ENCODE results near the gene HSD17B8.
"Not testable (repeated sequence)": the region's sequence is repeated elsewhere in the genome, so short reads cannot be mapped to it uniquely, and the experiment has no call there.

The HSD17B8 gene

DNA sequence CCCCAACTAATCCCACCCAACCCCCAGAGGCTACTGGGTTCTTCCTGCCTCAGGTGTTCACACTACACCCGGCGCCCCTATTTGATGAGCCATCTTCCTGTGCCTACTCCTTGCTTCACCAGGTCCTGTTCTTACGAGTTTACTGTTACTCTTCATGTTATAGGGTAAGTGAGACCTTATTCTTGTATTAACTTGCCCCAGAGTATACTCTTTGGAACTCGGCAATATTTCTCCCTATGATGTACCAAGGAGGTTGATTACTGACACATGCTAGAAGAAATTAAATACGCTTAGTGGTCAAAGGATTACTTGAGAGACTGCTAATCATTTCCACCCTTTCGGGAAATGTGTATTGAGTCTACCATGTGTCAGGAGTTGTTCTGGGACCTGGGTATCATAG lies 12.8 kb downstream of the HSD17B8 start:
- H3K9me3 ChIP-seq (ENCODE audit: control insufficient read depth, insufficient read depth, low read length): no peaks in the 10 kb centered on the region
- H3K27ac ChIP-seq (ENCODE audit: low read depth, low read length): no peak overlapping the region
- H3K27me3 ChIP-seq (ENCODE audit: control insufficient read depth, low read length): peaks cover 35% of the 10 kb centered on the region
- H3K36me3 ChIP-seq (ENCODE audit: control insufficient read depth, low read length): 0 out of 2 replicates have a peak, but pooled peaks cover 1% of the 10 kb centered on the region
- peaks cover 13% of the 10 kb centered on the region for H3K4me1 ChIP-seq (ENCODE audit: control insufficient read depth, low read length)
- TF ChIP-seq CTCF (IDR thresholded peaks at IDR 0.05; ENCODE audit: low read depth, low read length, poor library complexity, severe bottlenecking): no peak
- TF ChIP-seq EZH2phosphoT487 (IDR thresholded peaks at IDR 0.05; ENCODE audit: borderline replicate concordance, low read length): no peak
- no peaks in the 10 kb centered on the region for H3K79me2 ChIP-seq (ENCODE audit: control insufficient read depth, low read length)
- peaks cover 3% of the 10 kb centered on the region; the same call in 1 of the 2 replicates for H3F3A ChIP-seq (ENCODE audit: control insufficient read depth, insufficient read depth)
- no peaks in the 10 kb centered on the region; the same call in 1 of the 2 replicates for H4K20me1 ChIP-seq (ENCODE audit: control insufficient read depth, insufficient read depth, low read depth, low read length)
- H3K4me3 ChIP-seq (ENCODE audit: low read length): no peak overlapping the region
- H3K9me2 ChIP-seq (replicated peaks; ENCODE audit: control insufficient read depth, low read length): no peaks in the 10 kb centered on the region
- no peak overlapping the region for H3K4me2 ChIP-seq (ENCODE audit: low read length)

- no peaks in the 10 kb centered on the region for H3K9me3 ChIP-seq (ENCODE audit: control insufficient read depth, insufficient read depth, low read length)
- H3K27me3 ChIP-seq (ENCODE audit: control insufficient read depth, low read length): peaks cover 38% of the 10 kb centered on the region
- TF ChIP-seq EZH2phosphoT487 (IDR thresholded peaks at IDR 0.05; ENCODE audit: borderline replicate concordance, low read length): no peak
- no peak for TF ChIP-seq CTCF (IDR thresholded peaks at IDR 0.05; ENCODE audit: low read depth, low read length, poor library complexity, severe bottlenecking)
- 0 out of 2 replicates have a peak, but pooled peaks cover under 1% of the 10 kb centered on the region for H3F3A ChIP-seq (ENCODE audit: control insufficient read depth, insufficient read depth)
- H3K9me2 ChIP-seq (replicated peaks; ENCODE audit: control insufficient read depth, low read length): no peaks in the 10 kb centered on the region
- no peak overlapping the region for H3K4me3 ChIP-seq (ENCODE audit: low read length)
- no peaks in the 10 kb centered on the region for H3K79me2 ChIP-seq (ENCODE audit: control insufficient read depth, low read length)
- H3K4me2 ChIP-seq (ENCODE audit: low read length): no peak overlapping the region
- no peaks in the 10 kb centered on the region for H3K36me3 ChIP-seq (ENCODE audit: control insufficient read depth, low read length)
- H3K27ac ChIP-seq (ENCODE audit: low read depth, low read length): no peak overlapping the region
- no peaks in the 10 kb centered on the region for H4K20me1 ChIP-seq (ENCODE audit: control insufficient read depth, insufficient read depth, low read depth, low read length)
- peaks cover 12% of the 10 kb centered on the region for H3K4me1 ChIP-seq (ENCODE audit: control insufficient read depth, low read length)
These were observed 13.2 kb downstream of the HSD17B8 start for GRCh38 chr6:33217681-33218080.

DNA sequence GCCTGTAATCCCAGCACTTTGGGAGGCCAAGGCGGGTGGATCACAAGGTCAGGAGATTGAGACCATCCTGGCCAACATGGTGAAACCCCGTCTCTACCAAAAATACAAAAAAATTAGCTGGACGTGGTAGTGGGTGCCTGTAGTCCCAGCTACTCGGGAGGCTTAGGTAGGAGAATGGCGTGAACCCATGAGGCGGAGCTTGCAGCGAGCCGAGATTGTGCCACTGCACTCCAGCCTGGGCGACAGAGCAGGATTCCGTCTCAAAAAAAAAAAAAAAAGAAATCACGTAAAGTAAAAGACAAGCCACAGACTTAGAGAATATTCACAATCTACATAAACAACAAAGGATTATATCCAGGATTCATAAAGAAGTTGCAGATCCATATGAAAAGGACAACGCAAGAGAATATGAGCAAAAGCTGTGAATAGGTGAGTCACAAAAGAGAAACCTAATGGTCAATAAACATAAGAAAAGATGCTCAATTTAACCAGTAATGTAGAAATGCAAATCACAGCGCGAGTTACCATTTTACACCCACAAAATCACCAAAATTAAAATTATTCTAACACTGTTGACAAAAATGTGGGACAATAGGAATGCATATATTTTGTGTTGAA lies 22.2 kb downstream of the HSD17B8 start:
- H3K4me3 ChIP-seq (ENCODE audit: low read length); H4K20me1 ChIP-seq (ENCODE audit: control insufficient read depth, insufficient read depth, low read depth, low read length); H3K9me3 ChIP-seq (ENCODE audit: control insufficient read depth, insufficient read depth, low read length); H3K4me1 ChIP-seq (ENCODE audit: control insufficient read depth, low read length); H3K79me2 ChIP-seq (ENCODE audit: control insufficient read depth, low read length); H3K36me3 ChIP-seq (ENCODE audit: control insufficient read depth, low read length); H3K27ac ChIP-seq (ENCODE audit: low read depth, low read length); H3F3A ChIP-seq (ENCODE audit: control insufficient read depth, insufficient read depth); H3K9me2 ChIP-seq (replicated peaks; ENCODE audit: control insufficient read depth, low read length); H3K4me2 ChIP-seq (ENCODE audit: low read length): not testable (repeated sequence)
- H3K27me3 ChIP-seq (ENCODE audit: control insufficient read depth, low read length): peaks cover 30% of the 10 kb centered on the region

- Histone ChIP-seq H3K27ac (ENCODE audit: low read depth, low read length) (no peak overlapping the region), H3K4me3 (ENCODE audit: low read length) (no peak overlapping the region)
- TF ChIP-seq EZH2phosphoT487 (IDR thresholded peaks at IDR 0.05; ENCODE audit: borderline replicate concordance, low read length) (no peak), CTCF (IDR thresholded peaks at IDR 0.05; ENCODE audit: low read depth, low read length, poor library complexity, severe bottlenecking) (no peak)
These were observed 30.8 kb downstream of the HSD17B8 start for GRCh38 chr6:33235221-33235634.

More at GRCh38 chr6:33235221-33235634, 30.8 kb downstream of the HSD17B8 start:
- Histone ChIP-seq H3K27me3 (ENCODE audit: control insufficient read depth, low read length) (peaks cover 42% of the 10 kb centered on the region), H3K9me2 (replicated peaks; ENCODE audit: control insufficient read depth, low read length) (no peaks in the 10 kb centered on the region), H3K36me3 (ENCODE audit: control insufficient read depth, low read length) (no peaks in the 10 kb centered on the region), H4K20me1 (ENCODE audit: control insufficient read depth, insufficient read depth, low read depth, low read length) (no peaks in the 10 kb centered on the region), H3K4me2 (ENCODE audit: low read length) (no peak overlapping the region), H3K4me1 (ENCODE audit: control insufficient read depth, low read length) (no peaks in the 10 kb centered on the region), H3K9me3 (ENCODE audit: control insufficient read depth, insufficient read depth, low read length) (no peaks in the 10 kb centered on the region), H3K79me2 (ENCODE audit: control insufficient read depth, low read length) (no peaks in the 10 kb centered on the region), H3F3A (ENCODE audit: control insufficient read depth, insufficient read depth) (no peaks in the 10 kb centered on the region)

Measured in DOHH2 (cell line).